NCI-H524 treated with DMSO at 0.1 percent for 48 hours (cell line): ENCODE measurements around the gene HS3ST6.
A peak's percentile ranks its signal among the peaks of the same experiment; 100 is the strongest.
"Not testable (repeated sequence)": the region's sequence is repeated elsewhere in the genome, so short reads cannot be mapped to it uniquely, and the experiment has no call there.

ENCODE experiments used
- DNase-seq: peaks from one replicate; lab custom pipeline; 2025; lab: John Stamatoyannopoulos, UW

The HS3ST6 gene

DNA sequence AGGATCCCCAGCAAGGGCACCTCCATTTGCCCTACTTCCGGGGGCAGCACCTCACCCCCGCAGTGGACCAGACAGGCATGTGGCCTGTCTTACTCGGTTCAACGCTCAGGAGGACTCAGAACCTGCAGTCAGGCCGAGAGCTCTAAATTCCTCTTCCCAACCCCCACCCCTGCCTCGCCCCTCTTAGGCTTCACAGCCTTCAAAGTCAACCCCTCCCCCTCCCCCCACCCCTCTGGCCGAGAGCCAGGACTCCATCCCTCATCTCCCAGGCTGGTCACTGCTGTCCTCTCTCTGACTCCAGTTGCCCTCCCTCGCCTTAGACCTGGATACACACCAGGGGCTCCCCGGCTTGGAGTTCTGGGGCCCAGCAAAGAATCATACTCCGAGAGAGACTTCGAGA, 8.1 kb upstream of the HS3ST6 start:
- DNase-seq: no peak

- DNase-seq: no peak
These were observed 5.9 kb upstream of the HS3ST6 start for GRCh38 chr16:1924095-1924494.

DNA sequence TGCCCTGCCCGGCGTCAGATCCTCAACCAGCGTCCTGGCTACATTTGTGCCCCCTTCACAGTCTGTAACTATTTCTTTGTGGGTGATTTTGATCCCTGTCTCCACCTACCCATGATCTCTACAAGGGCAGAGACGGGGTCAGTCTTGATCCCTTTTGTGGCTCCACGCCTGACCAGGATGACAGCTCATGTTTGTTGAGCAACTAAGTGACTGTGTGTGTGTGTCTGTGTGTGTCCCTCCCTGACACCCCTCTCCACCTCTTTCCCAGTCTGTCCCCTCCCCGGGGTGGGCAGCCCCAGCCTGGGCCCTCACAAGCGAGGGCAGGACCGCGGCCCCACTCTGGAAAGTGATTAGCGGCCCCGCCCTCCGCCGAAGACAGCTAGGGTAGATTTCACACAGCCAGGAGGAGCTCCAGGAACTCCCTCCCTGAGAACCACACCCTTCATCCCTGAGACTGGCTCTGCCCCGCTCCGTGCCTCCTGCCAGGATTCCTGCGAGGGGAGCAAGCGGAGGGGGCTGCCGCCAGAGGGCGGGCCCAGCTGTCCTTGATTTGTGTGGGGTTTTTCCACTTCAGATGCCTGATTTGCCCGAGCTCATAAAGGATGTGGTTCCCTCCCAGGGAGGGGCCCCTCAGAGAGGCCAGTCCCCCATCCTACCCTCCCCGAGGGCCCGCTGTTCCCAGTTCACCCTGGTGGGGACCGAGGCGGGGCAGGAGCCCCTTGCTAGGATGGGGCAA, 5.3 kb upstream of the HS3ST6 start:
- DNase-seq: peak; percentile 68

DNA sequence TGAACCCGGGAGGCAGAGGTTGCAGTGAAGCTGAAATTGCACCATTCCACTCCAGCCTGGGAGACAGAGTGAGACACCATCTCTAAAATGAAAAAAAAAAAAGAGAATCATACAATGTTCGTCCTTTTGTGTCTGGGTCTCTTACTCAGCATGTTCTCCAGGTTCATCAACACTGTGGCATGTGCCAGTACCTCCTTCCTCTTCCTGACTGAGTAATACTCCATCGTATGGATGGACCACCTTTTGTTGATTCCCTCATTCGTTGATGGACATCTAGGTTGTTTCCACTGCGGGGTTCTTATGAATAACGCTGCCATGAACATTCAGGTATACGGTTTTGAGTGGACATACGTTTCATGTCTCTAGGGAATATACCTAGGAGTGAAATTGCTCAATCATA, 4.1 kb upstream of the HS3ST6 start:
- DNase-seq: no peak

DNA sequence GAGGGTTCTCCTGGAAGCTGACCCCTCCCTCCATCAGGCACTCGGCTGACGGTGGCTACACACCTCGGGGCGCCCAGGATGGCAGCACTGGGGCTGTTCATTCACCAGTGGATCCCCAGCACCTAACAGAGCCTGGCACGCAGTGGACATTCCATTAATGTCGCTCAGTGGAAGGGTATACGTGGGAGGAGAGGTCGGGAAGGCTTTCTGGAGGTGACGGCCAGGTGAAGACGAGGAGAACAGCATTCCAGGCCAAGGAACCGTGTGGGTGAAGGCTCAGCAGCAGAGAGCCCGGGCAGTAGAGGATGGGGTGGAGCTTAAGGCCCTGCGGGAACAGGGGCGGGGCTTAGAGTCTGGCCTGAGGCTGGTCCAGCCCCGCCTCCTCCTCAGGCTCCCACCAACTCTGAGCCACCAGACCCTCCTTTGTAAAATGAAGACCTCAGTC, 2.5 kb upstream of the HS3ST6 start:
- no peak for DNase-seq

GRCh38 chr16:1920122-1920521, 1.9 kb upstream of the HS3ST6 start:
- not testable (repeated sequence) for DNase-seq

- no peak for DNase-seq
These were observed 1.2 kb upstream of the HS3ST6 start for GRCh38 chr16:1919327-1919998.

- DNase-seq: no peak
These were observed 407 bp downstream of the HS3ST6 start for GRCh38 chr16:1917665-1918350.

GRCh38 chr16:1917056-1917664, 1.1 kb downstream of the HS3ST6 start:
- no peak for DNase-seq

DNA sequence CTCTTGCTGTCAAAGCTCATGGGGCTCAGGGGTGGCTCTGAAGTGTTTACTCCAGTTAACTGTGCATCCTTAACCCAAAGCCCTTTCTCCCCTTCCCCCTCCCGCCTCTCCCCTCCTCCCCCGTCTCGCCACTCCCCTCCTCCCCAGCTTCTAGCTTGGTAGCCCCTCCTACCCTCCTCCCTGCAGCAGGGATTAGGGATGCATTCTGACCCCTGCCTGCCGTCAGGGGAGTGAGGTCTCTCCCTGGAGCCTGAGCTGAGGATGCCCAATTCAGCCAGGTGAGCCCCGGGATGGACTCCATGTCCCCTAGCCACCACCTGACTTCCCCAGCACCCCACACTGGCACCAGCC, 1.6 kb downstream of the HS3ST6 start:
- no peak for DNase-seq

GRCh38 chr16:1915732-1916639, 2.2 kb downstream of the HS3ST6 start:
- no peak for DNase-seq

DNA sequence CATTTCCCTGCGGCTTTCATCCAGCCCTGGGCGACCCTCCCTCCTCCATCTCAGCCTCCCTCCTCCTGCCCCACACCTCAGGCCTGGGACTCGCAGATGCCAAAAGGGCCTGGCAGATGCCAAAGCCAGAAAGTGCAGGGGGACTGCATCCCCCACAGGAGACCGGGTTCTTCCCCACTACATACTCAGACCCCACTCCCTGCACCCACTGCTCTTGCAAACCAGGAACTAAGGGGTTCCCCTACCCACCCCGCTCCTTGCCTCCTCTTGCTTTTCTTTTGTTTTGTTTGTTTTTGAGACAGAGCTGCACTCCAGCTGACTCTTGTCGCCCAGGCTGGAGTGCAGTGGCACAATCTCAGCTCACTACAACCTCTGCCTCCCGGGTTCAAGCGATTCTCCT, 3.2 kb downstream of the HS3ST6 start:
- no peak for DNase-seq

- DNase-seq: no peak
These were observed 4.1 kb downstream of the HS3ST6 start for GRCh38 chr16:1914084-1914608.

DNA sequence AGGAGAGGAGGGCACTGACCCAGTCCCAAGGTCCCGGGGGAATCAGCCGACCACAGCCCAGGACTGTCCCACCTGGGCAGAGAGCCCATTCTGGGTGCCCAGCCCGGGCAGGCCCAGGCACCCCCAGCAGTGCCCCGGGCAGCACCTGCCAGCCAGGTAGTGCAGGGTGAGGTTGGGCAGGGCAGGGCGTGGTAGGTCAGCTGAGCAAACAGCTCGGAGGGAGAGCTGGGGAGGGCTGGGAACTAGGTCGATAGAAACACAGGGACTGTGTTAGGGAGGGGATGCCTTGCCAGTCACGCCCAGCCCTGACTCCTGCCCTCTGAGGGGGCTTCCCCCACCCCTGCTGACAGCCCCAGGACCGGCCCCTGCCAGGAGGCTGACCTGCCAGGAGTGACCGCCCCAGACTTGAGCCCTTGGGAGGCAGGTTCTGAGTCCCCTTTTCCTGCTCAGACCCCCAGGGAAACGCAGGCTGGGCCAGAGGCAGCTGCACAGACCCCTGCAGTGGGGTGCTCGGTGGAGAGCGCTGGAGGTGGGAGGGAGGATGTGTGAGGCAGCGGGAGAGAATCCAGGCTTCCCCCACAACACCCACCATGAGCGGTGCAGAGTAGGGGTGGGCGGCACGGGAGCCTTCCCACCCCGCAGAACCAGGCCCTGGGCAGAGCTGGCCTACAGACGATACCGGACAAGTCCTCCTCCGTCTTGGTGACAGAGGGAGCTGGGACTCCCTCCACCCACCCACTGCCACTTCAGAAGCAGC, 4.7 kb downstream of the HS3ST6 start:
- DNase-seq: no peak

DNA sequence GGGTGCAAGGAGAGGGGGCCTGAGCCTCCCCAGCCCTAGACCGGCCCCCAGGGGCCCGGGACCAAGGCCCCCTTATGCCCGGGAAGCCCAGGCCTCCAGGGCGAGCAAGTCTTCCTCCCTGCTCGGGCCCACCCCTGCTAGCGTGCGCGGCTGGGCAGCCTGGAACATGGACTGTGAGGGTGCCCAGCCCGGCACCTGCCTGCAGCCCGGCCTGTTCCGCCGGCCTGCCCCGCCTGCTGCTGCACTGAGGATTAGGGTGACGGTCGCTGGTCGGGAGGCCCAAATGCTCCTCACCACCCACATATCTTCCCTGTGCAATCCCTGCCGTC, 6.0 kb downstream of the HS3ST6 start:
- no peak for DNase-seq

DNA sequence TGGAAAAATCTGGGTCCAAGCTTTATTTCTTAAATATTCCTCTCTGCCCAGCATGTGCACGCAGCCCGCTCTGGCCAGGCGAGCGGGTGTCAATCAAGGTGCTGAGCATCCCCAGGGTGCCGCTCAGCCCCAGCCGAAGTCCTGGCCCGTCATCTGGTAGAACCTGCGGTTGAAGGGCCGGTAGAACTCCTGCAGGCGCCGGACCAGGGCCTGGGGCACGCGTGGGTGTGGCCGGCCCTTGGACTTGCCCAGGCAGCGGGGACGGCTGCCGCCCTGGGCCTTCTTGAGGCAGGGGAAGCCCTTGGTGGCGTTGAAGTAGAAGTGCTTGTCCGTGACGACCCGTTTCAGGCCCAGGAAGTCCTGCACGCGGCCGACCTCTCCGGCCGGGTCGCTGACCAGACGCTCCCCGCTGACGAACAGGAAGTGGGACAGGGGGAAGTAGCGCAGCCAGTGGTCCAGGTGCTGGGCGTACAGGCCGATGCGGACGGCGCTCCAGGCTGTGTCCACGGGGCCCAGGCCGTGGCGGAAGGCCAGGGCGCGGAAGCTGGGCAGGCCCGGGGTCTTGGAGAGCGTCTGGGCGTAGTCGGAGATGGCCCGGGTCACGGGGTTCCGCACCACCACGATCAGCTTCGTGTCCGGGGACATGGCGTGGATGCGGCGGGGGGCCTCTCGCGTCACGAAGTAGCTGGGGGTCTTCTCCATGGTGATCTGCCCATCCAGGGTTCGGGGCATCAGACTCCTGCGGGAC, 6.6 kb downstream of the HS3ST6 start:
- no peak for DNase-seq

DNA sequence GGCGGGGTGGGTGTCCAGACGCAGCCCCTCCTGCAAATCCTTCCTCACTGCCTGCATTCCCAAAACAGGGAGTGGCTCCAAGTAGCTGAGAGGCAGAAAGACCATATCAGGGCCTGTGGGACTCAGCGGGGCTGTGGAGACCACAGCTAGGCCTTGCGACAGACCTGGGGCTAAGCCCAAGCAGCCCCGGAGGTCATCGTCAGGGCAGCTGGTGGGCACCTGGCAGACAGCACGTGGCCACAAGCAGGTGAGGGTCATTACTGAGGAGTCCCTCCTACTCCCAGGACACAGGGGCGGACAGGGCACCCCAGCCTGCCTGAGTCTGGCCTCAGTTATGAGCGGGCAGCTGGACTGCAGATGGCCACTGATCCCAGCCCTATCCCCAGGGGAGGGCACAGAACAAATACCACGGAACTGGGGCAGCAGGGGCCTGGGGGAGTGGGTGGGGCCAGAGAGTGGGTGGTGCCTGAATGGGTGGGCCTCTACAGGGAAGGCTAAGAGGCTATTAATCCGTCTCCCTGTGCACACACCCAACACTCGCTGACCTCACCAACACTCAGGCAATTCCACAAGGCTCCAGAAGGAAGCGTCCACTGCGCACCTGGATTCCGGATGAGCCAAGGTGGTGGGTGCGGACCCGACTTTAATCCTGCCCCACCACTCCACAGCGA, 8.5 kb downstream of the HS3ST6 start:
- peak; percentile 38 for DNase-seq

DNA sequence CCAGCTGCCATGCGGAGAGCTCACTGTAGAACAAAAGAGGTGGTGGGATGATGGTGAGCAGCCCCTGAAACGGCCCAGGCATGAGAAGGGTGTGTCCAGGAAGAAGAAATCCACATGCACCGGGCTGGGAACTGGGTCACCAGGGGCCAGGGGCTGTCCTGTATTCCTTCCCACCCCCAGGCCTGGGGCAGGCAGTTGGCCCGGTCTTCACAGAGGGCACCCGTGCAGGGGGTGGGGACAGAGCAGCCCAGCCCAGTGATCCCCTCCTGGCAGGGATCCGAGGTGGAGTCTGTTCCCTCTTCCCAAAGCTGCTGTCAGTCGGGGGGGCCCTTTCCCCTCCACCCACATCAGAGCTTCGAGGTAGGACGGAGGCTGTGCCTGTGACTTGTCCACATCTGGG, 9.2 kb downstream of the HS3ST6 start:
- no peak for DNase-seq

DNA sequence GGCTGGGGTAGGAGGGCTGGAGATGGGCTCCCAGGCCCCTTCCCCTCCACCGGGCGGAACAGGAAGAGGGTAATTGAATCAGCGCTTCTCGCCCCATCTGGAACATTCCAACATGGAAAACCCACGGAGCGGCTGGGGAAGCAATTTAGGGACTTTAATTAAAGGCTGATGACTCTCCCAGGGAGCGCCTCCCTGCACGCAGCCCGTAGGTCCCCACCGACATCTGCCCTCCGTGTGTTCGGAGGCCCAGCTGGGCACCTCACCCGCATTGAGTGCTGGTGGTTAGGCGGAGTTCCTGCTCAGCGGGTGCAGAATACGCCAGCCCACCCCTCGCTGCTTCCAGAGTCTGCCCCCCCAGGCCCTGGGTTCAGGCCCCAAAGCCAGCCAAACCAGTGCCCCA, 10.0 kb downstream of the HS3ST6 start:
- DNase-seq: no peak
